Measurements from ENCODE around the gene AK4.
A peak's percentile ranks its signal among the peaks of the same experiment; 100 is the strongest.
"Not testable (repeated sequence)": the region's sequence is repeated elsewhere in the genome, so short reads cannot be mapped to it uniquely, and the experiment has no call there.

Gene AK4

DNA sequence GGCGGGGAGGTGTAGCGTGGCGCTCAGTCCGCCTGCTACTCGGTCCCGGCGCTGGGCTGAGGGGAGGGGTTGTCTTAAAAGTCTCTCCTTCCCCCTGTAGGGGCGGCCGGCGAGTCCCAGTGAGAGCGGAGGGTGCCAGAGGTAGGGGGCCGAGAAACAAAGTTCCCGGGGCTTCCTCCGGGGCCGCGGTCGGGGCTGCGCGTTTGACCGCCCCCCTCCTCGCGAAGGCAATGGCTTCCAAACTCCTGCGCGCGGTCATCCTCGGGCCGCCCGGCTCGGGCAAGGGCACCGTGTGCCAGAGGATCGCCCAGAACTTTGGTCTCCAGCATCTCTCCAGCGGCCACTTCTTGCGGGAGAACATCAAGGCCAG is at the start of gene AK4:
Gene AK4, plus strand, starts transcription at position 26 of the 370 bp plus-strand sequence. Its CDS starts 205 bp downstream, at position 231.
- DNase-seq, result not testable (repeated sequence)

GRCh38 chr1:65103807-65104206 is 44.2 kb upstream of the AK4 start:
- no peak for DNase-seq

GRCh38 chr1:65104854-65105534 is 43.0 kb upstream of the AK4 start:
- no peak for DNase-seq

DNA sequence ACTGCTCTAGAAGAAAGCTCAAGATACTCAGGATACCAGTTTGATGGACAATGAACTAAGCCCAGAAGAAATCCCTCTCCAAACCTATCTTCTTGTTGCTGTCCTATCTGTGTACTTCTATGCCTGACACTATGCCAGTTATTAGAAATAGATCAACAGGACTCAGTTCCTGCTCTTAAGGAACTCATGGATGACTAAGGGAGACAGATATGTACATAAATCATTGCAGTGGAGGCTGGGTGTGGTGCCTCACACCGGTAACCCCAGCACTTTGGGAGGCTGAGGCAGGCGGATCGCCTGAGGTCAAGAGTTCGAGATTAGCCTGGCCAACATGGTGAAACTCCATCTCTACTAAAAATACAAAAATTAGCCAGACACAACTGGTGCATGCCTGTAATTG is 42.4 kb upstream of the AK4 start:
- no peak for DNase-seq

- peak; percentile 44 for DNase-seq
Measured at GRCh38 chr1:65108025-65108642, 39.9 kb upstream of the AK4 start.

DNA sequence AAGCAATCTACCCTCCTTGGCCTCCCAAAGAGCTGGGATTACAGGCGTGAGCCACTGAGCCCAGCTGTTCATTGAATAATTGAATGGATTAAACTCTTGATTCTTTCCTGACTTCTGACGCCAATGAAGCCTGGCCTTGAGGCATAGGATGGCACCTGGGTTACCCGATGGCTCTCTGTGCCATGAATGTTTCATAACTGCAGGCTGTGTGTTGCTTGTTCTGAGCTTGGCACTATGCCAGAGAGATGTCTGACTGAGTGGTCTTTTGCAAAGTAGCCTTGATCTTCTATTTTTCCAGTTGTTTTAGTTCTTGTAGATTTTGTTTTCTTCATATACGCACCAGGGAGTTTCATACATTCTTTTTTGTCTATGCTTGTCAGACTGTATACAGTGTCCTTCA is 38.5 kb upstream of the AK4 start:
- no peak for DNase-seq

DNA sequence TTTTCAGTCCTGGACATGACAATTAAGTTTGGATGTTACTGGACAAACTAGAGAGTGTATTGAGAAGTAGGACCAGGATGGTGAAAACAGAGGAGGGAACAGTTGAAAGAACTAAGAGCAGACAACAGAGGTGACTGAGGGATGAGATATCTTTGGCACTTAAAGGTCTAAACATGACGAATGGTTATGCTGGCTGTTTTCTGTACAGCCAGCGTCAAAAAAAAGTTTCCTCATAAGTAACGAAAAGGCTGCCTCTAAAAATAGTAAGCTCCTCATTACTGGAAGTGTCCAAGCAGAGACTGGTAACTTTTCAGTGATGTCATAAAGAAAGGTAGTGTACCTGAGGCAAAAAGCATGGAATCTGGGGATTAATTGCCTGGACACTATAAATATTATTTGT is 35.2 kb upstream of the AK4 start:
- no peak for DNase-seq

DNA sequence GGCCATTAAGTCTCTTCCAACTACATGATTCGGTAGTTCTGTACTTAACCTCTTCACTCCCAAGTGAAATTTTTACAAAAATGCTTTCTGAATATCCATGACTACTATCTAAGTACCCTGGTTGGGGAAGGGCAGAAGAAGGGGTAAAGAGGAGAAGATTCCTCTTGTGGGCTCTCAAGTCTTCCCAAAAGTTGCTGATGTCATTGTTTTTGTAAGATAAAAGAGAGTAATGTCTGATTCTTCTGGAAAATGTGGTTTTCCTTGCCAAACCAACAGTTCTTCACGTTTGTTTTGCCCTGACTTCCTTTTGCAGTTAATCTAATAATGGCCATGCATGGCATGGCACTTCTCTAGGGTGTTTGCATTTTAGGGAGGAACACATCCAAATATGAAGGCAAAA is 34.7 kb upstream of the AK4 start:
- no peak for DNase-seq

GRCh38 chr1:65114322-65114721 is 33.7 kb upstream of the AK4 start:
- DNase-seq, result peak; percentile 43

- DNase-seq, result no peak
Measured at GRCh38 chr1:65119951-65120350, 28.1 kb upstream of the AK4 start.

- not testable (repeated sequence) for DNase-seq
Measured at GRCh38 chr1:65129104-65129503, 18.9 kb upstream of the AK4 start.

GRCh38 chr1:65138524-65138923 is 9.5 kb upstream of the AK4 start:
- no peak for DNase-seq

DNA sequence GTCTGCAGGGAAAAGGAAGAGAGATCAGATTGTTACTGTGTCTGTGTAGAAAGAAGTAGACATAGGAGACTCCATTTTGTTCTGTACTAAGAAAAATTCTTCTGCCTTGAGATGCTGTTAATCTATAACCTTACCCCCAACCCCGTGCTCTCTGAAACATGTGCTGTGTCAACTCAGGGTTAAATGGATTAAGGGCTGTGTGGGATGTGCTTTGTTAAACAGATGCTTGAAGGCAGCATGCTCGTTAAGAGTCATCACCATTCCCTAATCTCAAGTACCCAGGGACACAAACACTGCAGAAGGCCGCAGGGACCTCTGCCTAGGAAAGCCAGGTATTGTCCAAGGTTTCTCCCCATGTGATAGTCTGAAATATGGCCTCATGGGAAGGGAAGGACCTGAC is 8.2 kb upstream of the AK4 start:
- not testable (repeated sequence) for DNase-seq

- DNase-seq, result no peak
Measured at GRCh38 chr1:65141394-65141793, 6.6 kb upstream of the AK4 start.

DNA sequence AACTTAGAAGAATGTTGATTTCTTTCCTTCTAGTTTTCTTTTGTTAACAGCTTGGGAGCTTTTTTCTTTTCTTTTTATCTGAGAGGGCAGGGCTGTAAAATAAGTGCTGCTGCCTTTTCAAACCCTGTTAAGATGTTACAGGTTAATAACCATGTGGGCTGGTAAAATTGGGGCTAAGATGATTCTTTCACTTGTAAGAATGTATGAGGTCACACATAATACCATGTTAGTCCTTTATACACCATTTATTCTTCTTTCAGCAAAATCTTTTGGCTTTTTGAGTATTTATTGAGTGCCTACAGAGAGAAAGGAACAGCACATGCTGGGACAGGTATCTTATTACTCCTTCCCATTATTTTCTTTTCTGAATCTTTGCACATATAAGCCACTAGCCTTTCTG is 6.1 kb upstream of the AK4 start:
- DNase-seq, result no peak

DNA sequence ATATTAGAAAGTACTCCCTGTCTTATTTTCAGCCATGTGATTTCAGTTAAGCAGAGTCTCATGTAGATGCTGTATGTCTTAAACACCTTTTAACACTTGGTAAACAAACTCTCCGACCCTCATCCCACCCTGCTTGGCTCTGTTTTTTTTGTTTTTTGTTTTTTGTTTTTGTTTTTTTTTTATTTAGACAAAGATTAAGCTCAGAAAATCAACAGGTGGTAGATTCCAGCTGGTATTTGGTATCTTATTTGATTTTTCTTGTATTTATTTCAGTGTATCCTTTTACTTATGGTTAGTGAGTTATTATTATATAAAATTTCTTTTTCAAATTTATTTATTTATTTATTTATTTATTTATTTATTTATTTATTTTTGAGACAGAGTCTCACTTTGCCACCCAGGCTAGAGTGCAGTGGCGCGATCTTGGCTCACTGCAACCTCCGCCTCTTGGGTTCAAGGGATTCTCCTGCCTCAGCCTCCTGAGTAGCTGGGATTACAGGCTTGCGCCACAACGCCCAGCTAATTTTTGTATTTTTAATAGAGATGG is 4.8 kb upstream of the AK4 start:
- not testable (repeated sequence) for DNase-seq

GRCh38 chr1:65146908-65147423 is 1.0 kb upstream of the AK4 start:
- DNase-seq, result no peak

- DNase-seq, result no peak
Measured at GRCh38 chr1:65147424-65148177, 402 bp upstream of the AK4 start.

- no peak for DNase-seq
Measured at GRCh38 chr1:65148548-65149350, 746 bp downstream of the AK4 start.

DNA sequence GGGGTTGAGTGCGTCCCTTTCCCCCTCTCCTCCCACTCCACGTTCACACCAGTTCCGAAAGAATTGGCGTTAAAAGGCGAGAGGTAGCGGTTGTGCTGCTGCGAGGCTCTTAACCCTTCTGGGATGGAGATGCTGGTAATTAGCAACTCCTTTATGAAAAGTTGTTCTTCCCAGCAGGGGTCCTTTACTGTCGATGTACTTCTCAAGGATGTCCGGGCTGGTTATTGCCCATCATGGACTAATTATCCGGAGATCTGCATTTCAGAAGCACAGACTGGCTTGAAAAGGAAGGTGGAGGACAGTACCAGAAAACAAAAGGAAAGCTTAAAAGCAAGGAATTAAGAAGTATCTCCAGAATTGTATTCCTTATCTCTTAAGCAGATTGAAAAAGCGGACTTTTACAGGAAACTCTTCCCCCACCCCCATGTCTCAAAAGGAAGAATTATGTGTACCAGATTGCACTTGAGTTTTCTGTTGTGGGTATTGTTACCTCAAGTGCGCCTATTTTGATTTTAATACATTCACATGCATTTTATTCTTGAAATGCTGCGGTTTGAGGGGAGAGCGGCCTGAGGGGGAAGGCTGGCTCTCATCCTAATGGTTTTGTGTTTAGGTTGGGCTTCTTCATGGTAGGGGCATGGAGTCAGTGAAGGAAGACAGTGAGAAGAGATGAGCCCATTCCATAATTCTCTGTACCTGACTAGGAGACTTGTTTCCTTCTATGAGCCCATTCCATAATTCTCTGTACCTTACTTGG is 1.5 kb downstream of the AK4 start:
- no peak for DNase-seq

DNA sequence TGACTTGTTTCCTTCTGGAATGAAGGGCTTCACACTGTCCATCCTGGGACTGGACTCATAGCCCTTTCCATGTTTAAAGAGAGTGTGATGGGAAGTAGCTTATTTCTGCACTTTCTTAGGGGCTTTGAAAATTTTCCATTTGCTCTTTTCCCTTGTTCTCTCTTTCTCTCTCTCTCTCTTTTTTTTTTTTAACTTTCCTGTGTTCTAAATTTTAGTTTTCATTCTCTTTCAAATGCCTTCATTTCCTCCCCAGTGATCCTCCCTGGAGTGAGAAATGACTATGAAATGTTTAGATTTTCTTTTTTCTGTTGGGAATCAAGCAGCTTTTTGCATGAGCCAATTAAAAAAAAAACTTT is 2.1 kb downstream of the AK4 start:
- DNase-seq, result no peak

Data from NCI-H2029 treated with DMSO at 0.1 percent for 48 hours (cell line).